Karpas-422 (cell line): ENCODE results near the gene ZNF304. TPM values are rescaled to one million over a fixed set of nuclear protein-coding genes. Genes with fewer than 3 reads are reported as not detected.
A peak's percentile ranks its signal among the peaks of the same experiment; 100 is the strongest.

Source experiments
- DNase-seq: peaks from one replicate; pipeline ENCODE4 v3.0.0-alpha.2; 2015
- H2AFZ ChIP-seq: fragments of 200-600 bp; sonication (generic); 2 replicates; pipeline ENCODE4 v1.6.1; 2014; ENCODE audit warnings: antibody characterized with exemption, low read length, mixed read lengths
- H3K27ac ChIP-seq: fragments of 200-600 bp; sonication (generic); 2 replicates; pipeline ENCODE4 v1.5.1; 2014; ENCODE audit warnings: mild to moderate bottlenecking, low read length, moderate library complexity
- H3K27me3 ChIP-seq: fragments of 200-600 bp; sonication (generic); 2 replicates; pipeline ENCODE4 v1.6.1; 2014; ENCODE audit warnings: low read length, mixed read lengths
- H3K36me3 ChIP-seq: fragments of 200-600 bp; sonication (generic); 2 replicates; pipeline ENCODE4 v1.6.1; 2014; ENCODE audit warnings: low read length, mixed read lengths; ENCODE audit not compliant: insufficient read depth
- H3K4me1 ChIP-seq: fragments of 200-600 bp; sonication (generic); 2 replicates; pipeline ENCODE4 v1.6.1; 2014; ENCODE audit warnings: mild to moderate bottlenecking, low read length, mixed read lengths
- H3K4me2 ChIP-seq: fragments of 200-600 bp; sonication (generic); 2 replicates; pipeline ENCODE4 v1.6.1; 2014; ENCODE audit warnings: low read length, low read depth, mild to moderate bottlenecking; ENCODE audit not compliant: poor library complexity, severe bottlenecking
- H3K4me3 ChIP-seq: fragments of 200-600 bp; sonication (generic); 2 replicates; pipeline ENCODE4 v1.5.1; 2014; ENCODE audit warnings: mild to moderate bottlenecking, antibody characterized with exemption, low read length, mixed read lengths
- H3K79me2 ChIP-seq: fragments of 200-600 bp; sonication (generic); 2 replicates; pipeline ENCODE4 v1.6.1; 2014; ENCODE audit warnings: mild to moderate bottlenecking, low read length, mixed read lengths
- H3K9ac ChIP-seq: fragments of 200-600 bp; sonication (generic); 2 replicates; pipeline ENCODE4 v1.6.0; 2014; ENCODE audit warnings: low read length
- H3K9me2 ChIP-seq: fragments of 200-600 bp; sonication (generic), shearing (Covaris generic); replicated peaks from 2 replicates; pipeline ENCODE4 v1.6.0; 2014; ENCODE audit warnings: mild to moderate bottlenecking, low read length, moderate library complexity; ENCODE audit not compliant: insufficient read depth
- H3K9me3 ChIP-seq: fragments of 300-700, 200-600 bp; sonication (generic); 2 replicates; pipeline ENCODE4 v1.6.1; 2014; ENCODE audit warnings: low read length, mixed read lengths
- H4K20me1 ChIP-seq: fragments of 200-600 bp; sonication (generic); 2 replicates; pipeline ENCODE4 v1.6.1; 2014; ENCODE audit warnings: mild to moderate bottlenecking, antibody characterized with exemption, low read length, low read depth; ENCODE audit not compliant: insufficient read depth
- total RNA-seq: library from RNA; depleted of rRNA; stranded (reverse); fragments of >200 nt; shearing (Covaris generic); gene quantifications from 2 replicates; pipeline ENCODE4 v1.2.3, GENCODE V29; 2014; ENCODE audit warnings: low replicate concordance

Gene ZNF304
- total RNA-seq, 1 experiment from 2014 or later = 10.0 TPM

GRCh38 chr19:57319869-57320179 is 31.2 kb upstream of the ZNF304 start:
- peaks cover 23% of the 10 kb centered on the region for H3K4me1 ChIP-seq
- H4K20me1 ChIP-seq = no peaks in the 10 kb centered on the region
- H3K4me3 ChIP-seq = peak overlapping the region; percentile 82
- H2AFZ ChIP-seq = peak overlapping the region; percentile 83
- H3K79me2 ChIP-seq = peaks cover 42% of the 10 kb centered on the region
- H3K9me2 ChIP-seq = no peaks in the 10 kb centered on the region
- H3K4me2 ChIP-seq = peak overlapping the region; percentile 92
- H3K36me3 ChIP-seq = peaks cover 21% of the 10 kb centered on the region
- DNase-seq = no peak
- no peaks in the 10 kb centered on the region for H3K9me3 ChIP-seq
- peak overlapping the region; percentile 97 for H3K9ac ChIP-seq
- no peaks in the 10 kb centered on the region for H3K27me3 ChIP-seq
- peak overlapping the region; percentile 68 for H3K27ac ChIP-seq

DNA sequence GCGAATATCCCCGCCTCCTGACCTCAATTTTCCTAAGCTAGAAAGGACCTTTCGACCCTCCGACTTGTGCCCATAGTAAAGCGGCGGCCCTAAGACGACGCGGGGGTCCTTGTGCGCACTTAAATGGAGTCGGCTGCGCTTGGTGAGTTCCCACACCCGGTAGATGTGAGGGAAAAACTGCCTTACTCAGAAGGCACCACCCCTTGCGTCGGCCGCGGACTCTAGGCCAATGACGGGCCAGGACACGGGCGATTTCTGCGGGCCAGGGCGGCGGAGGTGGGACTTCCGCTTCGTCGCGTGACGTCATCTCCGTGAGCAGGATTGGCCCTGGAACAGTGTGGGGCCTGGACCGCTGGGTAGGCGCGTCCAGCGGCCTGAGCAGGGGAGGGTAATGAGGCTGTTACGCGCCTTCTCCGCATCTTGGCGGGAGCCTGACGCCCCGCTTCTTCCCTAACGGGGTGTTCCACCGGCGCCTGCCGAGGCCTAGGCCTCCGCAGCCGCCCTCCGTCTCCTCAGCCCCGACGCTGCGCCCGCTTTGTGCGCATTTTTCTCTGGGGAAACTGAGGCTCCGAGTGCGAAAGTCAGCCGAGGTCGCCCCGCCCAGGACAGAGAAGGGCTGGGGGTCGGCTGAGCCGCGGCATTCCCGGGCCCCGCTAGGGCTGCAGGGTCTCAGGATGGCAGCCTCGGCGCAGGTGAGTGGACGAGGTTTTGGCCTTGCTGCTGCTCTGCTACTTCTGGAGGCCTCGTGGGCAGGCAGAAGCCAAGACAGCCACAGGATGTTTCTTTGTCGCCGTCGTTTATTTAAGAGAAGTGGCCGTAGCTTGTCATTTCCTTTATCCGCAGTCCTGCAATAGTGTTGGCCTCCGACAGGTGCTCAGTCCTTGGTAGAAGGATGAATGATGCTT is 30.6 kb upstream of the ZNF304 start, which contains the start of gene ZNF543:
Gene ZNF543, plus strand, starts transcription at position 293 of the 905 bp plus-strand sequence. Its CDS starts 382 bp downstream, at position 675.
- Histone ChIP-seq H3K4me2 (peak within 1 kb of the TSS; percentile 92), H3K9me2 (no peaks in the 10 kb centered on the region)

GRCh38 chr19:57321116-57321515 is 30.0 kb upstream of the ZNF304 start:
- no peaks in the 10 kb centered on the region for H3K9me2 ChIP-seq
- peaks cover 53% of the 10 kb centered on the region for H3K79me2 ChIP-seq
- H4K20me1 ChIP-seq = no peaks in the 10 kb centered on the region
- peak overlapping the region; percentile 82 for H3K4me3 ChIP-seq
- no peak overlapping the region for H2AFZ ChIP-seq
- H3K4me1 ChIP-seq = peaks cover 23% of the 10 kb centered on the region
- H3K9ac ChIP-seq = peak overlapping the region; percentile 97
- H3K27me3 ChIP-seq = no peaks in the 10 kb centered on the region
- H3K27ac ChIP-seq = no peak overlapping the region
- H3K36me3 ChIP-seq = peaks cover 33% of the 10 kb centered on the region
- peak overlapping the region; percentile 92 for H3K4me2 ChIP-seq
- H3K9me3 ChIP-seq = no peaks in the 10 kb centered on the region
- DNase-seq = no peak

More for the DNA sequence above, 30.6 kb upstream of the ZNF304 start, which contains the start of gene ZNF543:
- Histone ChIP-seq H3K9me3 (no peaks in the 10 kb centered on the region), H3K79me2 (peaks cover 48% of the 10 kb centered on the region), H3K27ac (peak within 1 kb of the TSS; percentile 68), H4K20me1 (no peaks in the 10 kb centered on the region), H3K27me3 (no peaks in the 10 kb centered on the region), H3K36me3 (peaks cover 27% of the 10 kb centered on the region), H3K4me3 (peak within 1 kb of the TSS; percentile 82), H2AFZ (peak within 1 kb of the TSS; percentile 83), H3K4me1 (peaks cover 23% of the 10 kb centered on the region), H3K9ac (peak within 1 kb of the TSS; percentile 97)
- DNase-seq = peak; percentile 100

GRCh38 chr19:57321751-57322150 is 29.3 kb upstream of the ZNF304 start:
- Histone ChIP-seq H3K4me3 (peak overlapping the region; percentile 82), H3K27me3 (no peaks in the 10 kb centered on the region), H4K20me1 (no peaks in the 10 kb centered on the region), H3K36me3 (peaks cover 38% of the 10 kb centered on the region), H3K79me2 (peaks cover 56% of the 10 kb centered on the region), H2AFZ (no peak overlapping the region), H3K9me3 (no peaks in the 10 kb centered on the region), H3K4me1 (peaks cover 23% of the 10 kb centered on the region), H3K4me2 (peak overlapping the region; percentile 92), H3K27ac (no peak overlapping the region), H3K9ac (peak overlapping the region; percentile 97), H3K9me2 (no peaks in the 10 kb centered on the region)
- DNase-seq = no peak

DNA sequence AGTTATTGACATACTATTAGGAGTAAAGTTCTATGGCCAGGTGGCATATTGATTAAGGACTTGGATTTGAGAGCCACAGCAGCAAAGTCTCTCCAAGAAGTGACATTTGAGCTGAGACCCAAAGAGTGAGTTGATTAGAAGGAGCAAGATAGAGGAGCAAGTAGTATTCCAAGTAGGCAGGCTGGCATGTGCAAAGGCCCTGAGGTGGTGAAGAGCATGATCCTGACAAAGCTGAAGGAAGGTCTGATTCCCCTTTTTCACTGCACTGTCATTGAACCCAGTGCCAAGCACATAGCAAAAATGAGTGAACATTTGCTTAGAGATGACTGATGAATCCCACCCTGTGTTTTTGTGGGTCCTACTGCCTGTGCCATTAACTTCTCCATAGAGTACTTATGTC is 26.1 kb upstream of the ZNF304 start:
- Histone ChIP-seq H3K4me2 (no peak overlapping the region), H3K9ac (no peak overlapping the region), H3K9me3 (no peaks in the 10 kb centered on the region)

GRCh38 chr19:57327993-57328392 is 23.1 kb upstream of the ZNF304 start:
- H3K4me3 ChIP-seq = no peak overlapping the region
- H3K27me3 ChIP-seq = no peaks in the 10 kb centered on the region
- no peak overlapping the region for H3K4me2 ChIP-seq
- H4K20me1 ChIP-seq = no peaks in the 10 kb centered on the region
- H2AFZ ChIP-seq = no peak overlapping the region
- H3K9me2 ChIP-seq = no peaks in the 10 kb centered on the region
- no peak overlapping the region for H3K9ac ChIP-seq
- H3K27ac ChIP-seq = no peak overlapping the region
- H3K36me3 ChIP-seq = peaks cover 69% of the 10 kb centered on the region
- H3K4me1 ChIP-seq = no peaks in the 10 kb centered on the region
- no peak for DNase-seq
- peaks cover 45% of the 10 kb centered on the region for H3K79me2 ChIP-seq
- H3K9me3 ChIP-seq = no peaks in the 10 kb centered on the region

More for the DNA sequence above, 26.1 kb upstream of the ZNF304 start:
- Histone ChIP-seq H4K20me1 (no peaks in the 10 kb centered on the region), H3K4me1 (peaks cover 18% of the 10 kb centered on the region), H3K27me3 (no peaks in the 10 kb centered on the region), H3K36me3 (peaks cover 67% of the 10 kb centered on the region), H3K79me2 (peaks cover 72% of the 10 kb centered on the region), H3K9me2 (no peaks in the 10 kb centered on the region), H2AFZ (no peak overlapping the region), H3K4me3 (no peak overlapping the region), H3K27ac (no peak overlapping the region)
- DNase-seq = no peak

GRCh38 chr19:57334191-57334590 is 16.9 kb upstream of the ZNF304 start:
- no peak overlapping the region for H3K4me3 ChIP-seq
- H3K27ac ChIP-seq = no peak overlapping the region
- H3K9me2 ChIP-seq = no peaks in the 10 kb centered on the region
- no peak overlapping the region for H3K9ac ChIP-seq
- H3K79me2 ChIP-seq = peaks cover under 1% of the 10 kb centered on the region; the same call in 1 of the 2 replicates
- DNase-seq = no peak
- H3K36me3 ChIP-seq = peaks cover 14% of the 10 kb centered on the region; the same call in 1 of the 2 replicates
- H3K9me3 ChIP-seq = no peaks in the 10 kb centered on the region
- no peaks in the 10 kb centered on the region for H4K20me1 ChIP-seq
- H3K4me1 ChIP-seq = no peaks in the 10 kb centered on the region
- no peak overlapping the region for H2AFZ ChIP-seq
- H3K4me2 ChIP-seq = no peak overlapping the region
- H3K27me3 ChIP-seq = no peaks in the 10 kb centered on the region

- no peaks in the 10 kb centered on the region for H3K27me3 ChIP-seq
- H4K20me1 ChIP-seq = no peaks in the 10 kb centered on the region
- no peak overlapping the region for H3K9ac ChIP-seq
- H2AFZ ChIP-seq = no peak overlapping the region
- DNase-seq = no peak
- no peak overlapping the region for H3K27ac ChIP-seq
- no peaks in the 10 kb centered on the region for H3K4me1 ChIP-seq
- H3K4me3 ChIP-seq = no peak overlapping the region
- no peaks in the 10 kb centered on the region for H3K9me3 ChIP-seq
- no peak overlapping the region for H3K4me2 ChIP-seq
- no peaks in the 10 kb centered on the region for H3K79me2 ChIP-seq
- H3K36me3 ChIP-seq = no peaks in the 10 kb centered on the region
- H3K9me2 ChIP-seq = no peaks in the 10 kb centered on the region
Measured at GRCh38 chr19:57338877-57339276, 12.2 kb upstream of the ZNF304 start.
